HG03469 (cell line): ENCODE results near the gene GTF2F1.
"Not testable (repeated sequence)": the region's sequence is repeated elsewhere in the genome, so short reads cannot be mapped to it uniquely, and the experiment has no call there.

Experiments
- ATAC-seq: cut with Tn5 transposase; IDR thresholded peaks from one replicate; pipeline ENCODE4 v1.9.1; 2021; ENCODE audit warnings: mild to moderate bottlenecking, moderate library complexity, moderate number of reproducible peaks; ENCODE audit not compliant: unreplicated experiment

The GTF2F1 gene

DNA sequence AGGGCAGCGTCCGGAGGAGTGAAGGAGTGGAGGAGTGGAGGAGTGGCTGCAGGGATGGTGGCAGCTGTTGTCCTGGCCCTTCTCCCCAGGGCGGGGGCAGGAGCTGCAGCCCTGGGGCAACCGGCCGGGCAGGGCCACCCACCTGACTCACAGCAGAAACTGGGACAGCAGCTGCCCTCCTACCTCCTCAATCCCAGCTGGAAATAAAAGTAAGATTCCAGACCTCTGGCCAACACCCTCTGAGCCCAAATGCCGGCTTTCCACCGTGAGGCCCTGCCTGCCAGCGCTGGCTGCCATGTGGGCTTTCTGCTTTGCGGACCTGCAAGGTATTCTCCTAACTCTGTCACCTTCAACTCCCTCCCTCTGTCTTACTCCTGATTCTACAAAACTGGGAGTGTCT, 35.0 kb downstream of the GTF2F1 start:
- ATAC-seq, result no peak

DNA sequence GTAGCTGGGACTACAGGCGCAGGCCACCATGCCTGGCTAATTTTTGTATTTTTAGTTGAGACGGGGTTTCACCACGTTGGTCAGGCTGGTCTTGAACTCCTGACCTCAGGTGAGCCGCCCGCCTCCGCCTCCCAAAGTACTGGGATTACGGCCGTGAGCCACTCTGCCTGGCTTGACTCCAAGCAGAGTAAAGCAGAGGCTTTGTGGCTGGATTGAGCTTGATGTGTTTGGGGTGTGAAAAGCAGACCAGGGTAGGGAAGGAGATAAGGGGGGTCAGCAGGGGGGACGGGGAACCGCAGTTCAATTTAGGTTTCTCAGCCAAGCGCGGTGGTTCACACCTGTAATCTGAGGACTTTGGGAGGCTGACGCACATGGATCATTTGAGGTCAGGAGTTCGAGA, 35.8 kb downstream of the GTF2F1 start:
- no peak for ATAC-seq

GRCh38 chr19:6355321-6356040, 37.5 kb downstream of the GTF2F1 start:
- not testable (repeated sequence) for ATAC-seq

- ATAC-seq, result no peak
Measured at GRCh38 chr19:6354098-6354674, 38.8 kb downstream of the GTF2F1 start.

GRCh38 chr19:6352381-6353165, 40.4 kb downstream of the GTF2F1 start:
- no peak for ATAC-seq

DNA sequence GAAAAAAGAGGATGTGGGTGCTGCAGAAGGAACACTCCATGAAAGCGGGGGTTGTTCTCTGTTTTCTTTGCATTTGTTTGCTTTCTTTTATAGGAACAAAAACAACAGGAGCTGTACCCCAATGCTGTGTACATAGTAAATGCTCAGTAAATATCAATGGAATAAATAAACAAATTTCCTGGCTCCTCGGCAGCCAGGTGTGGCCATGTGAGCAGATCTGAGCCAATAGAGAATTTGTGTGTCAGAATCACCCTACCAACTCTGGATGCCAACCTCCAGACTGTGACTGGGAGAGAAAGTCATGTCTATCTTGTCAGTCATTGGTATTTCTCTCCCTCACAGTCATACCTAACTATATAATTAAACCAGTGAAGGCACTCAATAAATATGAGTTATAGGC, 42.3 kb downstream of the GTF2F1 start:
- no peak for ATAC-seq

GRCh38 chr19:6349271-6349670, 43.7 kb downstream of the GTF2F1 start:
- not testable (repeated sequence) for ATAC-seq

GRCh38 chr19:6343462-6343861, 49.5 kb downstream of the GTF2F1 start:
- ATAC-seq, result no peak

- ATAC-seq, result no peak
Measured at GRCh38 chr19:6340493-6341201, 52.3 kb downstream of the GTF2F1 start.

GRCh38 chr19:6334490-6335285, 58.3 kb downstream of the GTF2F1 start:
- ATAC-seq, result no peak

- no peak for ATAC-seq
Measured at GRCh38 chr19:6333439-6333838, 59.5 kb downstream of the GTF2F1 start, which contains the start of gene ACER1. Gene ACER1 (minus strand): TSS chr19:6333612. CDS start chr19:6333551, 61 bp downstream.
